Astrocyte (in vitro differentiated cells and primary cell): ENCODE measurements around the gene NLRP6. TPM values are rescaled to one million over a fixed set of nuclear protein-coding genes. Genes with fewer than 3 reads are reported as not detected.

Source experiments
- DNase-seq: peaks from one replicate; pipeline ENCODE4 v3.0.0-alpha.2; 2010; ENCODE audit warnings: low read depth
- FAIRE-seq: peaks from 2 replicates; lab custom pipeline; 2011; peaks lifted over from hg19 to GRCh38; lab: Jason Lieb, UNC
- H2AFZ ChIP-seq: 2 replicates; pipeline ENCODE4 v1.6.0; 2012; ENCODE audit warnings: low read depth, low read length, inconsistent platforms
- H3K27ac ChIP-seq: 2 replicates; pipeline ENCODE4 v1.5.1; 2011; ENCODE audit warnings: low read depth, low read length, inconsistent platforms
- H3K27me3 ChIP-seq: 2 replicates; pipeline ENCODE4 v1.6.0; 2011; ENCODE audit warnings: low read length, inconsistent platforms; ENCODE audit not compliant: insufficient read depth
- H3K36me3 ChIP-seq: 2 replicates; pipeline ENCODE4 v1.5.1; 2011; ENCODE audit warnings: low read length, inconsistent platforms; ENCODE audit not compliant: insufficient read depth
- H3K4me1 ChIP-seq: 2 replicates; pipeline ENCODE4 v1.5.1; 2011; ENCODE audit warnings: low read length, inconsistent platforms; ENCODE audit not compliant: insufficient read depth
- H3K4me2 ChIP-seq: 2 replicates; pipeline ENCODE4 v1.6.0; 2012; ENCODE audit warnings: low read length, inconsistent platforms
- H3K4me3 ChIP-seq: 2 replicates; pipeline ENCODE4 v1.5.1; 2011; ENCODE audit warnings: low read depth, mild to moderate bottlenecking, low read length, inconsistent platforms; ENCODE audit not compliant: insufficient read depth
- H3K79me2 ChIP-seq: 2 replicates; pipeline ENCODE4 v1.6.0; 2012; ENCODE audit warnings: mild to moderate bottlenecking, low read length, inconsistent platforms; ENCODE audit not compliant: insufficient read depth
- H3K9ac ChIP-seq: 2 replicates; pipeline ENCODE4 v1.6.0; 2012; ENCODE audit warnings: mild to moderate bottlenecking, low read length, inconsistent platforms
- H3K9me3 ChIP-seq: 2 replicates; pipeline ENCODE4 v1.5.1; 2012; ENCODE audit warnings: low read depth, mild to moderate bottlenecking, low read length, inconsistent platforms; ENCODE audit not compliant: insufficient read depth
- H4K20me1 ChIP-seq: 2 replicates; pipeline ENCODE4 v1.6.0; 2012; ENCODE audit warnings: low read length, inconsistent platforms; ENCODE audit not compliant: insufficient read depth
- H3K27ac Mint-ChIP-seq: one replicate; pipeline ENCODE4 v1.8.0; 2021; ENCODE audit warnings: mild to moderate bottlenecking, mixed read lengths; ENCODE audit not compliant: unreplicated experiment
- H3K27me3 Mint-ChIP-seq: one replicate; pipeline ENCODE4 v1.8.0; 2021; ENCODE audit warnings: low read depth, mixed read lengths; ENCODE audit not compliant: unreplicated experiment
- H3K36me3 Mint-ChIP-seq: one replicate; pipeline ENCODE4 v1.8.0; 2021; ENCODE audit warnings: low read depth, mixed read lengths; ENCODE audit not compliant: unreplicated experiment
- H3K4me1 Mint-ChIP-seq: one replicate; pipeline ENCODE4 v1.8.0; 2021; ENCODE audit warnings: low read depth, mixed read lengths; ENCODE audit not compliant: unreplicated experiment
- H3K4me3 Mint-ChIP-seq: one replicate; pipeline ENCODE4 v1.8.0; 2021; ENCODE audit warnings: mild to moderate bottlenecking, moderate library complexity, mixed read lengths; ENCODE audit not compliant: unreplicated experiment
- H3K9me3 Mint-ChIP-seq: one replicate; pipeline ENCODE4 v1.8.0; 2021; ENCODE audit warnings: mild to moderate bottlenecking, mixed read lengths; ENCODE audit not compliant: unreplicated experiment
- CTCF ChIP-seq: IDR thresholded peaks from 2 replicates; pipeline ENCODE4 v1.5.1; 2011; ENCODE audit warnings: low read depth, mild to moderate bottlenecking, inconsistent platforms, low read length, moderate library complexity; ENCODE audit not compliant: insufficient read depth
- EZH2 ChIP-seq: IDR thresholded peaks from 2 replicates; pipeline ENCODE4 v1.6.1; 2012; ENCODE audit warnings: mild to moderate bottlenecking, low read length, inconsistent platforms; ENCODE audit not compliant: insufficient read depth
- total RNA-seq: library from RNA; stranded (reverse); gene quantifications from 2 replicates; pipeline ENCODE4 v1.2.1, GENCODE V29; 2021

NLRP6 gene
- total RNA-seq, 1 donor from 2014 or later: not detected

- Histone ChIP-seq H3K4me1 (no peaks in the 10 kb centered on the region), H3K9me3 (no peaks in the 10 kb centered on the region), H2AFZ (no peak overlapping the region), H3K36me3 (peaks cover 75% of the 10 kb centered on the region), H3K4me2 (no peak overlapping the region), H3K4me3 (no peak overlapping the region), H3K27me3 (no peaks in the 10 kb centered on the region), H3K9ac (no peak overlapping the region), H4K20me1 (peaks cover 57% of the 10 kb centered on the region), H3K27ac (no peak overlapping the region), H3K79me2 (peaks cover 4% of the 10 kb centered on the region)
- Mint-ChIP-seq H3K9me3 (no peaks in the 10 kb centered on the region), H3K27me3 (no peaks in the 10 kb centered on the region), H3K36me3 (peaks cover 21% of the 10 kb centered on the region), H3K4me3 (no peak overlapping the region), H3K27ac (no peak overlapping the region), H3K4me1 (no peaks in the 10 kb centered on the region)
- DNase-seq (no peak), FAIRE-seq (no peak)
- no peak for TF ChIP-seq CTCF
Observed at GRCh38 chr11:249062-249461, 29.1 kb upstream of the NLRP6 start.

GRCh38 chr11:250274-250673, 27.9 kb upstream of the NLRP6 start:
- H3K27ac Mint-ChIP-seq: no peak overlapping the region
- H3K27me3 Mint-ChIP-seq: no peaks in the 10 kb centered on the region
- no peak for TF ChIP-seq EZH2
- TF ChIP-seq CTCF: no peak
- H3K4me1 Mint-ChIP-seq: no peaks in the 10 kb centered on the region
- peaks cover 18% of the 10 kb centered on the region for H3K36me3 Mint-ChIP-seq
- Histone ChIP-seq H3K36me3 (peaks cover 67% of the 10 kb centered on the region), H3K79me2 (no peaks in the 10 kb centered on the region), H3K27ac (no peak overlapping the region), H2AFZ (no peak overlapping the region), H3K4me2 (no peak overlapping the region), H3K4me3 (no peak overlapping the region), H3K9ac (no peak overlapping the region), H3K27me3 (no peaks in the 10 kb centered on the region), H4K20me1 (peaks cover 50% of the 10 kb centered on the region), H3K4me1 (no peaks in the 10 kb centered on the region), H3K9me3 (no peaks in the 10 kb centered on the region)
- no peaks in the 10 kb centered on the region for H3K9me3 Mint-ChIP-seq
- H3K4me3 Mint-ChIP-seq: no peak overlapping the region
- DNase-seq: no peak
- FAIRE-seq: no peak

GRCh38 chr11:250740-251299, 27.4 kb upstream of the NLRP6 start:
- FAIRE-seq: no peak
- Mint-ChIP-seq H3K36me3 (peaks cover 18% of the 10 kb centered on the region), H3K9me3 (no peaks in the 10 kb centered on the region), H3K27ac (peak overlapping the region; percentile 36), H3K4me3 (peak overlapping the region; percentile 42), H3K4me1 (no peaks in the 10 kb centered on the region), H3K27me3 (peaks cover 1% of the 10 kb centered on the region)
- H3K27ac ChIP-seq: no peak overlapping the region
- no peak overlapping the region for H3K4me3 ChIP-seq
- no peak for DNase-seq
- TF ChIP-seq CTCF: peak; percentile 54
- no peak for TF ChIP-seq EZH2
- H3K4me1 ChIP-seq: no peaks in the 10 kb centered on the region
- no peak overlapping the region for H3K9ac ChIP-seq
- H4K20me1 ChIP-seq: peaks cover 44% of the 10 kb centered on the region
- no peak overlapping the region for H3K4me2 ChIP-seq
- no peaks in the 10 kb centered on the region for H3K27me3 ChIP-seq
- H3K36me3 ChIP-seq: peaks cover 63% of the 10 kb centered on the region
- H3K79me2 ChIP-seq: no peaks in the 10 kb centered on the region
- H2AFZ ChIP-seq: no peak overlapping the region
- H3K9me3 ChIP-seq: no peaks in the 10 kb centered on the region
